SK-MEL-5 (cell line): ENCODE measurements around the gene RASGRP2. TPM values are rescaled to one million over a fixed set of nuclear protein-coding genes. Genes with fewer than 3 reads are reported as not detected.

Experiments used
- total RNA-seq: library from RNA; depleted of rRNA; stranded (reverse); fragments of >200 nt; shearing (Covaris generic); gene quantifications from 2 replicates; pipeline ENCODE4 v1.2.3, GENCODE V29; 2014; rRNA removed

RASGRP2 gene
- total RNA-seq, 1 experiment from 2014 or later: not detected

Other genes starting within 250 kb of the RASGRP2 start
- gene SLC22A11, start 188.2 kb downstream of the RASGRP2 start, total RNA-seq: not detected in 2 replicates
- gene SLC22A12, start 152.9 kb downstream of the RASGRP2 start, total RNA-seq: not detected in 2 replicates
- gene NRXN2, start 20.9 kb downstream of the RASGRP2 start, total RNA-seq: 0.43 and 0.77 TPM in 2 replicates
- 0.05 and 0.08 TPM in 2 replicates for gene PYGM, start 15.8 kb upstream of the RASGRP2 start, total RNA-seq
- gene SF1, start 34.4 kb upstream of the RASGRP2 start, total RNA-seq: 53.3 and 57.4 TPM in 2 replicates
- 14.9 and 16.3 TPM in 2 replicates for gene MAP4K2, start 59.1 kb upstream of the RASGRP2 start, total RNA-seq
- gene MEN1, start 66.4 kb upstream of the RASGRP2 start, total RNA-seq: 8.5 and 9.1 TPM in 2 replicates
- gene CDC42BPG, start 100.5 kb upstream of the RASGRP2 start, total RNA-seq: 1.1 and 1.6 TPM in 2 replicates
- gene EHD1, start 134.5 kb upstream of the RASGRP2 start, total RNA-seq: 9.7 and 12.6 TPM in 2 replicates
- 5.2 and 8.1 TPM in 2 replicates for gene ATG2A, start 173.1 kb upstream of the RASGRP2 start, total RNA-seq
- gene PPP2R5B, start 180.5 kb upstream of the RASGRP2 start, total RNA-seq: 8.4 and 13.3 TPM in 2 replicates
- not detected in 2 replicates for gene GPHA2, start 191.8 kb upstream of the RASGRP2 start, total RNA-seq
- gene MAJIN, start 228.0 kb upstream of the RASGRP2 start, total RNA-seq: not detected in 2 replicates